PC-3 (cell line): Measurements from ENCODE around the gene CHI3L2. TPM values are rescaled to one million over a fixed set of nuclear protein-coding genes. Genes with fewer than 3 reads are reported as not detected.

ENCODE experiments used
- ATAC-seq: fragments of 200-7000 bp; cut with Tn5 transposase; 2 replicates; pipeline ENCODE4 v1.9.1; 2020; ENCODE audit warnings: mild to moderate bottlenecking, moderate library complexity
- BruUV-seq: library from RNA; stranded (reverse); fragments of 400-500 nt; replicated peaks from 2 replicates; lab custom pipeline; 2021; lab: Mats Ljungman, UMichigan
- CTCF ChIA-PET: fragments of 300-600 bp; sonication (Branson Sonifier 250); formaldehyde crosslinking; loops from one replicate; lab custom pipeline; 2022; ENCODE audit warnings: antibody characterized with exemption; lab: Charles Lee
- POLR2A ChIA-PET: fragments of 300-600 bp; sonication (Branson Sonifier 250); formaldehyde crosslinking; loops from one replicate; lab custom pipeline; 2022; ENCODE audit warnings: antibody characterized with exemption; ENCODE audit not compliant: unreplicated experiment; lab: Charles Lee
- DNase-seq: peaks from one replicate; pipeline ENCODE4 v3.0.0-alpha.2; 2015
- H2AFZ ChIP-seq: fragments of 300-600 bp; sonication (generic); 2 replicates; pipeline ENCODE4 v1.6.0; 2016; ENCODE audit warnings: antibody characterized with exemption, low read length
- H3F3A ChIP-seq: fragments of 300-600 bp; sonication (generic); one replicate; pipeline ENCODE4 v1.6.0; 2017; ENCODE audit warnings: antibody characterized with exemption, low read length, control low read depth, mild to moderate bottlenecking; ENCODE audit not compliant: unreplicated experiment
- H3K27ac ChIP-seq: fragments of 300-600 bp; sonication (generic); 2 replicates; pipeline ENCODE4 v1.5.1; 2016; ENCODE audit warnings: mild to moderate bottlenecking, low read length
- H3K27me3 ChIP-seq: fragments of 300-600 bp; sonication (generic); 2 replicates; pipeline ENCODE4 v1.6.1; 2016; ENCODE audit warnings: low read length, mixed read lengths
- H3K36me3 ChIP-seq: fragments of 300-600 bp; sonication (generic); 2 replicates; pipeline ENCODE4 v1.6.1; 2016; ENCODE audit warnings: low read depth, mixed run types, low read length, mixed read lengths
- H3K4me1 ChIP-seq: fragments of 300-600 bp; sonication (generic); 2 replicates; pipeline ENCODE4 v1.5.1; 2016; ENCODE audit warnings: low read length; ENCODE audit not compliant: insufficient read depth
- H3K4me2 ChIP-seq: fragments of 300-600 bp; sonication (generic); 2 replicates; pipeline ENCODE4 v1.6.0; 2016; ENCODE audit warnings: low read length
- H3K4me3 ChIP-seq: fragments of 300-600 bp; sonication (generic); 2 replicates; pipeline ENCODE4 v1.5.1; 2016; ENCODE audit warnings: mild to moderate bottlenecking, low read length, mixed read lengths
- H3K79me2 ChIP-seq: fragments of 300-600 bp; sonication (generic); 2 replicates; pipeline ENCODE4 v1.6.1; 2017; ENCODE audit warnings: low read length, mixed read lengths
- H3K9ac ChIP-seq: fragments of 300-600 bp; sonication (generic); 2 replicates; pipeline ENCODE4 v1.6.0; 2016; ENCODE audit warnings: mild to moderate bottlenecking, low read length
- H3K9me2 ChIP-seq: fragments of 300-600 bp; sonication (generic); replicated peaks from 2 replicates; pipeline ENCODE4 v1.6.1; 2016; ENCODE audit warnings: mixed run types, low read length, mixed read lengths
- H3K9me3 ChIP-seq: fragments of 300-600 bp; sonication (generic); 2 replicates; pipeline ENCODE4 v1.6.1; 2016; ENCODE audit warnings: low read length, mixed read lengths
- H4K20me1 ChIP-seq: fragments of 300-600 bp; sonication (generic); 2 replicates; pipeline ENCODE4 v1.6.1; 2016; ENCODE audit warnings: low read length, mixed read lengths
- EZH2 ChIP-seq: fragments of 300-600 bp; sonication (generic); IDR thresholded peaks from one replicate; pipeline ENCODE4 v1.6.1; 2017; ENCODE audit warnings: antibody characterized with exemption, mild to moderate bottlenecking, low read length; ENCODE audit not compliant: unreplicated experiment
- EZH2phosphoT487 ChIP-seq: fragments of 300-600 bp; sonication (generic); IDR thresholded peaks from 2 replicates; pipeline ENCODE4 v1.6.1; 2018; ENCODE audit warnings: mild to moderate bottlenecking, antibody characterized with exemption, low read length, borderline replicate concordance
- intact Hi-C: fragments of 100-400 bp; cut with micrococcal nuclease; formaldehyde crosslinking; loops from 2 replicates; pipeline ENCODE4 v1.9.0; 2023
- total RNA-seq: library from RNA; depleted of rRNA; stranded (reverse); fragments of >200 nt; gene quantifications from 2 replicates; pipeline ENCODE4 v1.2.3, GENCODE V29; 2014
- TF ChIP-seq, protein P1 (sequence below): fragments of 300-600 bp; sonication (generic); conservative IDR thresholded peaks from 2 replicates; pipeline ENCODE4 v1.5.1; 2017; ENCODE audit warnings: antibody characterized with exemption, low read depth, mild to moderate bottlenecking, low read length

The CHI3L2 gene
- total RNA-seq, 1 experiment from 2014 or later = 0.55 TPM

DNA sequence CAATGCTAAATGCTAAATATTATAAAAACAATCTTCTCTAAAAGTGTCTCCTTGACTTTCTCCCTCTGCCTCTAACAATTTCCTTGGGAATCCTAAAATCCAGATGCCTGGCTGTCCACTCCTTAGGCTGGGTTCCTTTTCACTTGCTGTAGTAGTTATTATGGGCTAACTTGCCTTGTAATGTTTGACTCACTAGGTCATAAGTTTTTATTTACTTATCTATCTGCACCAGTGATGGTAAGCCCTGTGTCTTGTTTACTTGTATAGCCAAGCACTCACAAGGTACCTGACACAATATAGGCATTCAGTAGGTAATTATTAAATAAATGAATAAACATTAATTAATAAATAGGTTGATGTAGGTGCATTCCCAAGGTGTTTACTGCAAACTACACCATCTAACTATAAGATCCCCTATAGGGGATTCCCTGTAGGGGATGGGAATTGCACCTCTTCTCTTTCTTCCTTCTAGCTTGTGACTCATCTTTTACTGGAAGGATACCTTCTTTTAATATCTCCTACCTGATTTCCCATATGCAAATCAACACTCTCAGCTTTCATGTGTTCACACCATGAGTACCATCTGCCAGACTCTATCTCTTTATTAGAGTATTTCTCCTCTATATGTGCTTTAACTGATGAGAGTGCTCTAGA is 48.4 kb downstream of the CHI3L2 start:
- ChIA-PET CTCF (no interaction called here), POLR2A (no interaction called here)
- peak overlapping the region; percentile 86 for H3K27ac ChIP-seq
- H3K4me2 ChIP-seq = peak overlapping the region; percentile 59
- DNase-seq (peak; percentile 60), ATAC-seq (peak; percentile 85)
- H3K9ac ChIP-seq = peak overlapping the region; percentile 35
- no peak overlapping the region for H2AFZ ChIP-seq
- H3K4me1 ChIP-seq = peaks cover 22% of the 10 kb centered on the region
- intact Hi-C loops = no loop called here
- no peaks in the 10 kb centered on the region for H3K9me2 ChIP-seq
- TF ChIP-seq EZH2 = no peak
- TF ChIP-seq, protein P1, sequence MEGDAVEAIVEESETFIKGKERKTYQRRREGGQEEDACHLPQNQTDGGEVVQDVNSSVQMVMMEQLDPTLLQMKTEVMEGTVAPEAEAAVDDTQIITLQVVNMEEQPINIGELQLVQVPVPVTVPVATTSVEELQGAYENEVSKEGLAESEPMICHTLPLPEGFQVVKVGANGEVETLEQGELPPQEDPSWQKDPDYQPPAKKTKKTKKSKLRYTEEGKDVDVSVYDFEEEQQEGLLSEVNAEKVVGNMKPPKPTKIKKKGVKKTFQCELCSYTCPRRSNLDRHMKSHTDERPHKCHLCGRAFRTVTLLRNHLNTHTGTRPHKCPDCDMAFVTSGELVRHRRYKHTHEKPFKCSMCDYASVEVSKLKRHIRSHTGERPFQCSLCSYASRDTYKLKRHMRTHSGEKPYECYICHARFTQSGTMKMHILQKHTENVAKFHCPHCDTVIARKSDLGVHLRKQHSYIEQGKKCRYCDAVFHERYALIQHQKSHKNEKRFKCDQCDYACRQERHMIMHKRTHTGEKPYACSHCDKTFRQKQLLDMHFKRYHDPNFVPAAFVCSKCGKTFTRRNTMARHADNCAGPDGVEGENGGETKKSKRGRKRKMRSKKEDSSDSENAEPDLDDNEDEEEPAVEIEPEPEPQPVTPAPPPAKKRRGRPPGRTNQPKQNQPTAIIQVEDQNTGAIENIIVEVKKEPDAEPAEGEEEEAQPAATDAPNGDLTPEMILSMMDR = no peak
- TF ChIP-seq EZH2phosphoT487 = no peak
- no TSS peak for BruUV-seq
- no peaks in the 10 kb centered on the region for H3K9me3 ChIP-seq
- no peaks in the 10 kb centered on the region for H4K20me1 ChIP-seq
- H3F3A ChIP-seq = peaks cover 11% of the 10 kb centered on the region
- no peaks in the 10 kb centered on the region for H3K79me2 ChIP-seq
- no peaks in the 10 kb centered on the region for H3K36me3 ChIP-seq
- H3K27me3 ChIP-seq = no peaks in the 10 kb centered on the region
- no peak overlapping the region for H3K4me3 ChIP-seq

DNA sequence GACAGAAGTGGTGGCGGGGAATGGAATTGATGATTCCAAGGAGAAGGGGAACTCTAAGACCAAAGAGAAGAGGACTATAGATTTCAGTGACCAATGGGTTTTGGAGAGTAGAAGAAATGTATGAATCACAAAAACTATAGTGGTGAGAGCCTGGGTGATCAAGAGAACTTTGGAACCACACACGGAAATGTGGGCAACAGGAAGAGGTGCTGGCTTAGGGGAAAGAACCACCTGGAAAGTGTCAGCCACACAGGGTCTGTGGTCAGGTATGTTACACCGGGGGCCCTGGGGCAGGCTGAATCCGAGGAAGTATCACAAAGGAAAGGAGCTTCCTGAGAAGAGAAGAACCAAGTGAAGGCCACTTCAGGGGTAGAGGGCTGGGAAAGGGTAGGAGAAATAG is 51.6 kb downstream of the CHI3L2 start:
- peaks cover 21% of the 10 kb centered on the region for H3K4me1 ChIP-seq
- CTCF ChIA-PET = no interaction called here
- TF ChIP-seq, protein P1 = no peak
- no peak for TF ChIP-seq EZH2
- no peak for TF ChIP-seq EZH2phosphoT487
- H3K79me2 ChIP-seq = no peaks in the 10 kb centered on the region
- no peaks in the 10 kb centered on the region for H3K27me3 ChIP-seq
- no peak overlapping the region for H3K9ac ChIP-seq
- intact Hi-C loops = no loop called here
- H4K20me1 ChIP-seq = no peaks in the 10 kb centered on the region
- peaks cover 11% of the 10 kb centered on the region for H3F3A ChIP-seq
- H3K27ac ChIP-seq = no peak overlapping the region
- H3K9me3 ChIP-seq = no peaks in the 10 kb centered on the region
- no peaks in the 10 kb centered on the region for H3K36me3 ChIP-seq
- ATAC-seq (no peak), DNase-seq (no peak)
- no TSS peak for BruUV-seq
- H3K9me2 ChIP-seq = no peaks in the 10 kb centered on the region
- POLR2A ChIA-PET = no interaction called here
- H2AFZ ChIP-seq = no peak overlapping the region
- no peak overlapping the region for H3K4me3 ChIP-seq
- H3K4me2 ChIP-seq = no peak overlapping the region

DNA sequence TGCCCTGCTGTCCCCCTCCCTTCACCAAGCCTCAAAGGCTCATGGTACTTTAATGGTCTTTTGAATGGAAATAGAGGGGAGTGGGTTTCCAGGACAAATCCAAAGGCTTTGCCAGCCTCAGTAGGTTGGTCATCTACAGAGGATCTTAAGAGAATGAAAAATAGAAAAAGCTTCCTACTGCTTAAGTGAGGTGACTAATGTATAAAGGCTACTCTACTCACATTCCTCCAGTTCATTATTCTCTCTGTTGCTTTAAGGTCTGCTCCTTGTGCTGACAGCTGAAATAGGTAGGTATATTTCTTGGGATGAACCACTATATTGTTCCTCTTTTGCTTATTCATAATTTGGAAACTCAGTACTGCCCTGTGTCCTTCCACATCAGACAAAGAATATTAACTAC is 52.8 kb downstream of the CHI3L2 start:
- no peaks in the 10 kb centered on the region for H3K9me2 ChIP-seq
- no peaks in the 10 kb centered on the region for H3K9me3 ChIP-seq
- DNase-seq (no peak), ATAC-seq (no peak)
- no peaks in the 10 kb centered on the region for H3K27me3 ChIP-seq
- intact Hi-C loops = no loop called here
- no peak overlapping the region for H3K4me3 ChIP-seq
- H3F3A ChIP-seq = peaks cover 11% of the 10 kb centered on the region
- TF ChIP-seq, protein P1 = no peak
- TF ChIP-seq EZH2 (no peak), EZH2phosphoT487 (no peak)
- CTCF ChIA-PET = no interaction called here
- no TSS peak for BruUV-seq
- H3K9ac ChIP-seq = no peak overlapping the region
- no peak overlapping the region for H2AFZ ChIP-seq
- no peaks in the 10 kb centered on the region for H3K36me3 ChIP-seq
- no peaks in the 10 kb centered on the region for H3K79me2 ChIP-seq
- H3K27ac ChIP-seq = no peak overlapping the region
- peaks cover 13% of the 10 kb centered on the region for H3K4me1 ChIP-seq
- no peaks in the 10 kb centered on the region for H4K20me1 ChIP-seq
- POLR2A ChIA-PET = no interaction called here
- no peak overlapping the region for H3K4me2 ChIP-seq
